ENCODE data around the gene ANAPC13.

Gene ANAPC13

GRCh38 chr3:134441321-134441720, 44.5 kb downstream of the ANAPC13 start:
- Histone ChIP-seq H3F3A (ENCODE audit: insufficient read depth, low read length) (no peaks in the 10 kb centered on the region), H4K20me1 (ENCODE audit: insufficient read depth, low read length) (no peaks in the 10 kb centered on the region), H3K79me2 (ENCODE audit: low read length) (no peaks in the 10 kb centered on the region), H2AFZ (ENCODE audit: low read length) (no peak overlapping the region), H3K4me1 (ENCODE audit: low read length) (no peaks in the 10 kb centered on the region), H3K36me3 (replicated peaks; ENCODE audit: insufficient read depth, low read length) (no peaks in the 10 kb centered on the region), H3K9me3 (replicated peaks; ENCODE audit: insufficient read depth, low read length) (no peaks in the 10 kb centered on the region), H3K27me3 (replicated peaks; ENCODE audit: insufficient read depth, low read length) (no peaks in the 10 kb centered on the region), H3K9me2 (replicated peaks; ENCODE audit: insufficient read depth, low read length) (no peaks in the 10 kb centered on the region), H3K27ac (ENCODE audit: low read length) (no peak overlapping the region), H3K4me3 (ENCODE audit: low read length) (no peak overlapping the region), H3K9ac (ENCODE audit: low read length) (no peak overlapping the region), H3K4me2 (ENCODE audit: low read depth, low read length) (no peak overlapping the region)
- no peak for DNase-seq
- TF ChIP-seq EZH2phosphoT487 (IDR thresholded peaks at IDR 0.05; ENCODE audit: low read length) (no peak), EZH2 (optimal IDR thresholded peaks at IDR 0.05; ENCODE audit: low read depth, low read length) (no peak), CTCF (IDR thresholded peaks at IDR 0.05; ENCODE audit: low read length) (no peak)

- Histone ChIP-seq H2AFZ (ENCODE audit: low read length) (no peak overlapping the region), H3K4me3 (ENCODE audit: low read length) (no peak overlapping the region), H3F3A (ENCODE audit: insufficient read depth, low read length) (peaks cover 7% of the 10 kb centered on the region; the same call in 1 of the 2 replicates), H3K4me2 (ENCODE audit: low read depth, low read length) (no peak overlapping the region), H3K27ac (ENCODE audit: low read length) (no peak overlapping the region), H3K4me1 (ENCODE audit: low read length) (peaks cover 13% of the 10 kb centered on the region), H4K20me1 (ENCODE audit: insufficient read depth, low read length) (no peaks in the 10 kb centered on the region), H3K27me3 (replicated peaks; ENCODE audit: insufficient read depth, low read length) (no peaks in the 10 kb centered on the region), H3K79me2 (ENCODE audit: low read length) (no peaks in the 10 kb centered on the region), H3K9me3 (replicated peaks; ENCODE audit: insufficient read depth, low read length) (no peaks in the 10 kb centered on the region), H3K36me3 (replicated peaks; ENCODE audit: insufficient read depth, low read length) (no peaks in the 10 kb centered on the region), H3K9ac (ENCODE audit: low read length) (no peak overlapping the region), H3K9me2 (replicated peaks; ENCODE audit: insufficient read depth, low read length) (no peaks in the 10 kb centered on the region)
- TF ChIP-seq EZH2 (optimal IDR thresholded peaks at IDR 0.05; ENCODE audit: low read depth, low read length) (no peak), CTCF (IDR thresholded peaks at IDR 0.05; ENCODE audit: low read length) (no peak), EZH2phosphoT487 (IDR thresholded peaks at IDR 0.05; ENCODE audit: low read length) (no peak)
- no peak for DNase-seq
Observed at GRCh38 chr3:134437211-134437752, 48.5 kb downstream of the ANAPC13 start.

- no peaks in the 10 kb centered on the region for H4K20me1 ChIP-seq (ENCODE audit: insufficient read depth, low read length)
- no peaks in the 10 kb centered on the region for H3K36me3 ChIP-seq (replicated peaks; ENCODE audit: insufficient read depth, low read length)
- no peaks in the 10 kb centered on the region for H3K9me2 ChIP-seq (replicated peaks; ENCODE audit: insufficient read depth, low read length)
- peaks cover 36% of the 10 kb centered on the region for H3F3A ChIP-seq (ENCODE audit: insufficient read depth, low read length)
- no peaks in the 10 kb centered on the region for H3K9me3 ChIP-seq (replicated peaks; ENCODE audit: insufficient read depth, low read length)
- peaks cover 42% of the 10 kb centered on the region for H3K4me1 ChIP-seq (ENCODE audit: low read length)
- H3K27me3 ChIP-seq (replicated peaks; ENCODE audit: insufficient read depth, low read length) = peaks cover 15% of the 10 kb centered on the region
- no peak overlapping the region for H2AFZ ChIP-seq (ENCODE audit: low read length)
- DNase-seq = peak; percentile 11
- no peaks in the 10 kb centered on the region for H3K79me2 ChIP-seq (ENCODE audit: low read length)
- TF ChIP-seq EZH2phosphoT487 (IDR thresholded peaks at IDR 0.05; ENCODE audit: low read length) (no peak), EZH2 (optimal IDR thresholded peaks at IDR 0.05; ENCODE audit: low read depth, low read length) (no peak), CTCF (IDR thresholded peaks at IDR 0.05; ENCODE audit: low read length) (no peak)
- H3K9ac ChIP-seq (ENCODE audit: low read length) = no peak overlapping the region
- H3K27ac ChIP-seq (ENCODE audit: low read length) = peak overlapping the region; percentile 69; the same call in 1 of the 2 replicates
- no peak overlapping the region for H3K4me3 ChIP-seq (ENCODE audit: low read length)
- H3K4me2 ChIP-seq (ENCODE audit: low read depth, low read length) = peak overlapping the region; percentile 69
Observed at GRCh38 chr3:134432236-134432635, 53.5 kb downstream of the ANAPC13 start.
